Neuronal stem cell (in vitro differentiated cells): ENCODE data around the gene NUDT7.

Source experiments
- DNase-seq: peaks from one replicate; pipeline ENCODE4 v3.0.0-alpha.2; 2013; ENCODE audit warnings: low spot score
- H2AFZ ChIP-seq: one replicate; pipeline ENCODE4 v1.6.1; 2013; ENCODE audit warnings: mild to moderate bottlenecking, low read length, inconsistent platforms
- H2AK5ac ChIP-seq: 2 replicates; pipeline ENCODE4 v1.6.1; 2013; ENCODE audit warnings: low read depth, mild to moderate bottlenecking, inconsistent platforms, low read length, moderate library complexity, mixed read lengths
- H2BK120ac ChIP-seq: 2 replicates; pipeline ENCODE4 v1.6.1; 2013; ENCODE audit warnings: low read depth, mild to moderate bottlenecking, inconsistent platforms, low read length, moderate library complexity, mixed read lengths
- H2BK12ac ChIP-seq: one replicate; pipeline ENCODE4 v1.6.1; 2013; ENCODE audit warnings: low read length, inconsistent platforms
- H2BK15ac ChIP-seq: 2 replicates; pipeline ENCODE4 v1.6.1; 2013; ENCODE audit warnings: mild to moderate bottlenecking, low read length, inconsistent platforms, mixed read lengths
- H2BK5ac ChIP-seq: one replicate; pipeline ENCODE4 v1.6.1; 2013; ENCODE audit warnings: inconsistent platforms, mild to moderate bottlenecking, low read length, moderate library complexity
- H3K14ac ChIP-seq: one replicate; pipeline ENCODE4 v1.6.1; 2013; ENCODE audit warnings: low read length, inconsistent platforms
- H3K18ac ChIP-seq: 2 replicates; pipeline ENCODE4 v1.6.1; 2013; ENCODE audit warnings: low read length, inconsistent platforms
- H3K23ac ChIP-seq: 2 replicates; pipeline ENCODE4 v1.6.1; 2013; ENCODE audit warnings: low read depth, mild to moderate bottlenecking, mixed read lengths, low read length, inconsistent platforms; ENCODE audit not compliant: poor library complexity
- H3K27ac ChIP-seq: replicated peaks from 3 replicates; pipeline ENCODE4 v1.5.1; 2013; ENCODE audit warnings: low read length, inconsistent platforms
- H3K27me3 ChIP-seq, 3 experiments: 2 replicates each; pipeline ENCODE4 v1.6.1; 2013; ENCODE audit warnings: low read length in 3 of 3, mild to moderate bottlenecking in 2 of 3, inconsistent platforms in 1 of 3, low read depth in 1 of 3, mixed read lengths in 1 of 3, moderate library complexity in 1 of 3; ENCODE audit not compliant: control insufficient read depth in 3 of 3, insufficient read depth in 3 of 3
- H3K36me3 ChIP-seq, 2 donors: replicated peaks in 1 of 2; 2 replicates each; pipeline ENCODE4 v1.6.1; 2013; ENCODE audit warnings: low read length in 2 of 2; ENCODE audit not compliant: control insufficient read depth in 2 of 2, insufficient read depth in 2 of 2
- H3K4ac ChIP-seq: 2 replicates; pipeline ENCODE4 v1.6.1; 2013; ENCODE audit warnings: inconsistent platforms, mild to moderate bottlenecking, low read length, moderate library complexity
- H3K4me1 ChIP-seq, 2 donors: 1 replicate in 1 of 2; 2 replicates in 1 of 2; pipeline ENCODE4 v1.6.1; 2013; ENCODE audit warnings: low read length in 2 of 2, low read depth in 1 of 2; ENCODE audit not compliant: control insufficient read depth in 2 of 2, insufficient read depth in 1 of 2
- H3K4me2 ChIP-seq: one replicate; pipeline ENCODE4 v1.6.1; 2013; ENCODE audit warnings: mild to moderate bottlenecking, low read length, inconsistent platforms; ENCODE audit not compliant: insufficient read depth, poor library complexity, severe bottlenecking
- H3K4me3 ChIP-seq, 2 donors: 2 replicates each; pipeline ENCODE4 v1.5.1; 2013; ENCODE audit warnings: low read length in 2 of 2, mild to moderate bottlenecking in 2 of 2, inconsistent platforms in 1 of 2, moderate library complexity in 1 of 2
- H3K79me1 ChIP-seq: one replicate; pipeline ENCODE4 v1.6.1; 2013; ENCODE audit warnings: low read depth, mild to moderate bottlenecking, inconsistent platforms, low read length, moderate library complexity
- H3K9ac ChIP-seq: one replicate; pipeline ENCODE4 v1.6.1; 2013; ENCODE audit warnings: mild to moderate bottlenecking, low read depth, low read length, inconsistent platforms; ENCODE audit not compliant: poor library complexity
- H3K9me3 ChIP-seq, 2 donors: replicated peaks in 1 of 2; 2 replicates each; pipeline versions ENCODE3 to v1.6.1; 2013; ENCODE audit warnings: low read length in 2 of 2, mild to moderate bottlenecking in 2 of 2, inconsistent platforms in 1 of 2, low read depth in 1 of 2, mixed read lengths in 1 of 2, moderate library complexity in 1 of 2; ENCODE audit not compliant: control insufficient read depth in 2 of 2, insufficient read depth in 1 of 2
- H4K8ac ChIP-seq: one replicate; pipeline ENCODE4 v1.6.1; 2013; ENCODE audit warnings: low read depth, mild to moderate bottlenecking, inconsistent platforms, low read length, moderate library complexity
- H4K91ac ChIP-seq: one replicate; pipeline ENCODE4 v1.6.1; 2013; ENCODE audit warnings: low read length, low read depth, mild to moderate bottlenecking, inconsistent platforms; ENCODE audit not compliant: poor library complexity
- WGBS, 2 donors: extraction: QIAGEN DNeasy Blood & Tissue Kit; methylation state at CpG; one replicate each; pipeline ENCODE4 v1.1.7; 2013; ENCODE audit warnings: missing lambda C conversion rate in 2 of 2, mixed read lengths in 1 of 2; ENCODE audit not compliant: insufficient read length in 2 of 2, insufficient replicate concordance in 1 of 2; ENCODE audit errors: extremely low coverage in 2 of 2; 5-methylcytosine and 5-hydroxymethylcytosine counted together

Gene NUDT7

GRCh38 chr16:77760800-77761199 is 38.5 kb downstream of the NUDT7 start:
- no peak overlapping the region for H3K27ac ChIP-seq
- H3K36me3 ChIP-seq, result no peaks in the 10 kb centered on the region
- DNase-seq, result no peak
- H4K8ac ChIP-seq, result no peak overlapping the region
- H3K4me2 ChIP-seq, result no peak overlapping the region
- H2BK120ac ChIP-seq, result no peak overlapping the region
- H2BK15ac ChIP-seq, result no peak overlapping the region
- H2BK5ac ChIP-seq, result no peak overlapping the region
- H2AK5ac ChIP-seq, result no peak overlapping the region
- no peak overlapping the region for H3K4ac ChIP-seq
- H3K4me1 ChIP-seq, result peaks cover 1% of the 10 kb centered on the region in 2 donors
- H3K14ac ChIP-seq, result no peak overlapping the region
- H2AFZ ChIP-seq, result no peak overlapping the region
- no peak overlapping the region for H3K4me3 ChIP-seq
- no peaks in the 10 kb centered on the region for H3K27me3 ChIP-seq
- H3K18ac ChIP-seq, result no peak overlapping the region
- no peaks in the 10 kb centered on the region for H3K79me1 ChIP-seq
- H3K23ac ChIP-seq, result no peak overlapping the region
- no CpG with 5 or more reads among the region's 1 CpG for WGBS, 2 donors
- H4K91ac ChIP-seq, result no peak overlapping the region
- no peak overlapping the region for H2BK12ac ChIP-seq
- no peak overlapping the region for H3K9ac ChIP-seq
- peaks cover 0 to 2% of the 10 kb centered on the region in 2 donors for H3K9me3 ChIP-seq

DNA sequence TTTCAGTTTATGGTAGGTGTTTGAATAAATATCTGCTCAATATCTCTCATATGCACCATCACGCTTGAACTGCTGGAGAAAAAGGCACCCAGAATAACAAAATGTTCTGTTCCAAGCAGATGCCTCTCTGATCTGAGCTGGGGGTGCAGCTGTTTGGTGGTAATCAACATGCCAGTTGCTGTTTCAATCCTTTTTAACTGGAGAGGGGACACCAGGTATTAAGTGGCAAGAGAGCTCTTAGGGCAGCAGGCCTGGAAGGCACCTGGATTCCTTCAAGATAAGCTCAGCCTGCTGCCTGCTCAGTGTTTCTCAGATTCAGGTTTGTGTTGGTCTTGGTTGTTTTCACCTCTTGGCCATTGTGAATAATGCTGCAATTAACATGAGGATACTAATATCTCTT is 38.9 kb downstream of the NUDT7 start:
- no peak overlapping the region for H3K23ac ChIP-seq
- H2AFZ ChIP-seq, result no peak overlapping the region
- H3K4me3 ChIP-seq, result no peak overlapping the region
- H3K27me3 ChIP-seq, result no peaks in the 10 kb centered on the region
- H3K79me1 ChIP-seq, result no peaks in the 10 kb centered on the region
- peaks cover 3 to 5% of the 10 kb centered on the region in 2 donors for H3K4me1 ChIP-seq
- no peaks in the 10 kb centered on the region for H3K36me3 ChIP-seq
- no peak overlapping the region for H2BK5ac ChIP-seq
- peaks cover 0 to 2% of the 10 kb centered on the region in 2 donors for H3K9me3 ChIP-seq
- no peak for DNase-seq
- WGBS, 2 donors, result no CpG with 5 or more reads among the region's 1 CpG
- no peak overlapping the region for H4K91ac ChIP-seq
- H3K14ac ChIP-seq, result no peak overlapping the region
- H3K9ac ChIP-seq, result no peak overlapping the region
- H3K27ac ChIP-seq, result no peak overlapping the region
- H2BK12ac ChIP-seq, result no peak overlapping the region
- H3K4ac ChIP-seq, result no peak overlapping the region
- no peak overlapping the region for H2AK5ac ChIP-seq
- no peak overlapping the region for H2BK120ac ChIP-seq
- no peak overlapping the region for H3K18ac ChIP-seq
- H4K8ac ChIP-seq, result no peak overlapping the region
- no peak overlapping the region for H3K4me2 ChIP-seq
- no peak overlapping the region for H2BK15ac ChIP-seq

DNA sequence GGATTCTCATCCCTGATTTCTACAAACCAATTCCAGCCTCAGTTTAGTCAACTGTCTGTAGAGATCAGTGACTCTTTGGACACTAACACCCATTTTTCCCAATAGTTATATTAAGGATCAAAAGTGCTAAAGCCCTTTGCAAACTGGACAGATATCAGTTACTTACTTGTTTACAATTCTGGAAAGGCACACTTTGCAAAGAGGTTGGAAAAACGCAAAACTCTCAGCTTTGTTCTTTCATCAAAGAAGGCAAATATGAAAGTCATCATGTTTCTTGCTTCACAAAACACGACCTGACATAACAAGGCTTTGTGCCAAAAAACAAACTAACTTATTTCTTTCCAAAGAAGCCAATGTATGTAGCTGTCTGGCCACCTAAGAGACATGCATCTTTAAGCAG is 39.9 kb downstream of the NUDT7 start:
- Histone ChIP-seq H4K8ac (no peak overlapping the region), H3K27me3 (no peaks in the 10 kb centered on the region), H4K91ac (no peak overlapping the region), H3K4me3 (no peak overlapping the region), H3K23ac (no peak overlapping the region), H3K9me3 (peaks cover 0 to 2% of the 10 kb centered on the region in 2 donors), H2BK12ac (no peak overlapping the region), H3K36me3 (no peaks in the 10 kb centered on the region), H2BK120ac (no peak overlapping the region), H3K14ac (no peak overlapping the region), H3K27ac (no peak overlapping the region), H3K4me1 (peaks cover 3 to 5% of the 10 kb centered on the region in 2 donors), H3K4ac (no peak overlapping the region), H3K4me2 (no peak overlapping the region), H3K79me1 (no peaks in the 10 kb centered on the region), H2AK5ac (no peak overlapping the region), H3K18ac (no peak overlapping the region), H2AFZ (no peak overlapping the region), H2BK5ac (no peak overlapping the region), H2BK15ac (no peak overlapping the region), H3K9ac (no peak overlapping the region)
- no CpG with 5 or more reads among the region's 2 CpGs for WGBS, 2 donors
- no peak for DNase-seq

- no CpG with 5 or more reads among the region's 1 CpG for WGBS, 2 donors
- Histone ChIP-seq H3K27ac (no peak overlapping the region), H4K8ac (no peak overlapping the region), H3K4me1 (peaks cover 3 to 5% of the 10 kb centered on the region in 2 donors), H3K9ac (no peak overlapping the region), H3K4me3 (no peak overlapping the region), H3K18ac (no peak overlapping the region), H2BK15ac (no peak overlapping the region), H2AK5ac (no peak overlapping the region), H3K14ac (no peak overlapping the region), H3K36me3 (no peaks in the 10 kb centered on the region), H2BK5ac (no peak overlapping the region), H3K23ac (no peak overlapping the region), H3K4ac (no peak overlapping the region), H3K9me3 (peaks cover 0 to 2% of the 10 kb centered on the region in 2 donors), H3K79me1 (no peaks in the 10 kb centered on the region), H4K91ac (no peak overlapping the region), H3K4me2 (no peak overlapping the region), H2BK120ac (no peak overlapping the region), H2BK12ac (no peak overlapping the region), H2AFZ (no peak overlapping the region), H3K27me3 (no peaks in the 10 kb centered on the region)
- no peak for DNase-seq
Measured at GRCh38 chr16:77763994-77764393, 41.7 kb downstream of the NUDT7 start.
